Measurements from ENCODE around the gene TMEM187. TPM values are rescaled to one million over a fixed set of nuclear protein-coding genes. Genes with fewer than 3 reads are reported as not detected.

TMEM187 gene
- polyA plus RNA-seq, 3 donors: 5.9 to 11.7 (median 8.8) TPM

DNA sequence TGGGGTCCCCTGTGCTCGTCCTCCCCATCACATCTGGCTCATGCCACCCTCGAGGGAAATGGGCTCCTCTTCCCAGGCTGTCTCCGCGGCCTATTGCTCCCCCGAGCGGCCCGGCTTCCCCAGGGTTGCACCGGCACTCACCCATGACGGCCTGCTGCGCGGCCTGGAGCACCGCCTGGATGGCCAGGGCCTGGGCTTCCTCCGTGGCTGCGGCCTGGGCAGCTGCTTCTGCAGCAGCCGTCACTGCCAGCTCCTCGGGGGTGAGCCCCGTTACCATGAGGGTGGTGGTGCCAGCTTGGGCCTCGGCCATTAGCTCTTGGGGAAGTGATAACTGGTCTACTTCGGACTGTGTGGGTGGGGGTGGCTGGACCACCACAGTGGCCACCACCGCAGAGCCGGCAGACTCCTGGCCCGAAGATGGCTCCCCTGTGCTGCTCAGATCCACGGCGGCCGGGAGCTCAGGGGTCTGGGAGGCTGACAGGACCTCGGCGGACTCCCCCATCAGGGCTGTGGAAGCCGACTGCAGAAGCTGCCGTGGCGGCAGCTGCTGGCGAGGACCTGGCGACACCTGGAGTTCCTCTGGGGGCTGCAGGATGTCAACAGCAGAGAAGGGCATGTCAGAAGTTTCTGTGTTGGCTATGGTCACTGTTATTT, 20.1 kb upstream of the TMEM187 start:
- DNase-seq: no peak

DNA sequence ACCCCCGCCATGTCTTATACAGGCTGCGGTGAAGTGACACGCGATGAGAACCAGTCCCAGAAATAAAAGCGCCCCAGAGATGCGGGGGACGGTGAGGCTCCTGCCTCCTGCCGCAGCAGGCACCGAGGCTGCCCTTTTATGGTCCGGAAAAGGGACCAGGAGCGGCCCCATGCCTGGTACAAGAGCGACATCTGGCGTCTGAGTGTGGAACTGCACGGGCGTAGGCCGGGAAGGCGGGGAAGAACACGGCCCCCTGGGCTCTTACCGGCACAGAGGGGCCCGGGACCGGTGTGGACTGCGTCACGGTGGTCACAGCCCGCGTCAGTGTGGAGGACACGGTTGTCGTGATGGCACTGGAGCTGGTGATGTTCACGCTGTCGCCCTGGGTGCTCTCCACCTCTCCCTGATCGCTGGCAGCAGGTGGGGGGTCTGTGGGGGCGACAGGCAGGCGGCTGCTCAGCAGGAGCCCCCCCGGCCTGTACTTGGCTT, 19.2 kb upstream of the TMEM187 start:
- peak; percentile 45 for DNase-seq

DNA sequence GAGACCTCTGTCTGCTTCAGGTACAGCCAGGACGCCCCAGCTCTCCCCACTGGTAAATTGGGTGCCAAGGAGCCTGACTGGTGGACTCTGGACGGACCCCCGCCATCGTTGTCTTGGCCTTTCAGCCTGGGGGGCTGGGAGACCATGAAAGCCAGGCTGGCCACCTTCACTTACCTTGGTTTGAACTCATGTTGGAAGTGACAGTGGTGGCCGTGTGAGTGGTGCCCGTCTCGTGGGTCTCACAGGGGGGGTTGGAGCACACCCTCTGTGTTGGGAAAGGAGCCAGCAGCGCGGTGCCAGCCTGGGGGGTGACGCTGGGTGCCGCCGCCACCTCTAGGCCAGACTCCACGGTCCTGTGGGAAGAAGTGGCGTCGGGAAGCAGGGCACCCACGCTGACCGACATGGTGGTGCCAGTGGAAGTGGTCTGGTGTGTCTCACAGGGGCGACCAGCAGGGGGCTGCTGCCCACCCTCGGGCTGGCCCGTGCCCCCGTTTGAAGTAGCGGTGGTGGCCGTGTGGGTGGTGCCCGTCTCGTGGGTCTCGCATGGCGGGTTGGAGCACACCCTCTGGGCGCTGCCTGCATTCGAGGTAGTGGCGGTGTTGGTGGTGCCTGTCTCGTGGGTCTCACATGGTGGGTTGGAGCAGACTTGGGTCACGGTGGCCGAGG, 18.5 kb upstream of the TMEM187 start:
- DNase-seq: no peak

DNA sequence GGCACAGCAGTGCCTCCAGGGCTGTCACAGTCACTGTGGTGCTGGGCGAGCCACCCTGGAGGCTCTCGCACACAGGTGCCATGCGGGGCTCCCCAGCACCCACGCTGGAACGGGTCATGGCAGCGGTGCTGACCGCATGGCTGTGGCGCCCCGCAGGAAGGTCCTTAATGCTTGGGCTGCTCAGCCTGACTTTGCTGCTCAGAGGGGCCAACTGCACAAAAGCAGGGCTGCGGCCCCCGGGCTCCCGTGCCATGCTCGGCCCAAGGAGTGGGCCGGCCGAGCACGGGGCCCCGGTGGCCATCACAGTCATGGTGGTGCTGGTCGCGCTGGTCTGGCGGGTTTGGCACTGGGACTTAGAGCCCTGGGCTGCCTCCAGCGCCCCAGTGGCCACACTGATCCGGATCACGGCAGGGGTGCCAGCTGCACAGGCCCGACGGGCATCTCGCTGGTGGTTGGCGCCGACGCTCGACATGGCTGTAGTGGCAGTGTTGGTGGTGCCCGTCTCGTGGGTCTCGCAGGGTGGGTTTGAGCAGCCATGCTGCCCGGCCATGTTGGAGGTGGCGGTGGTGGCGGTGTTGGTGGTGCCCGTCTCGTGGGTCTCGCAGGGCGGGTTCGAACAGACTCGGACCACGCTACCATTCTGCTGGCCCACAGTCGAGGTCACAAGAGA, 17.9 kb upstream of the TMEM187 start:
- no peak for DNase-seq

DNA sequence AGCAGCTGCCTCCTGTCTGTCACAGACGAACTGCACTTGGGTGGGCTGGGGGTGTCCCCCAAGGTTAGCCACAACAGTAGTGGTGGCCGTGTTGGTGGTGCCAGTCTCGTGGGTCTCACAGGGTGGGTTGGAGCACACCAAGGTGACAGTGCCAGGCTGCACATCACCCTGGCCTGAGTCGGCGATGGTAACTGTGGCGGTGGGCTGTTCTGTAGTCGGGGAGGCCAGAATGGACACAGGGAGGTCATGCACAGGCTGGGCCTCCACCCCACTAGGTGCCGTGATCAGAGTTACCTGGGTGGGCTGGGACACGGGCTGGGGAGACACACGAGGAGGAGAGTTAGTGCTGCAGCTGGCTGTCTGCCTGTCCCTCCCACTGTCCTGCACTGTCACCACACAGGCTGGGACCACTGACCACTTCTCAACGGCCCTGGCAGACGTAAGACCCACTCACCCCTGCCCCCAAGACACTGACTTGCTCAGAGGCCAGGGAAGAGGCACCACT, 17.3 kb upstream of the TMEM187 start:
- no peak for DNase-seq

DNA sequence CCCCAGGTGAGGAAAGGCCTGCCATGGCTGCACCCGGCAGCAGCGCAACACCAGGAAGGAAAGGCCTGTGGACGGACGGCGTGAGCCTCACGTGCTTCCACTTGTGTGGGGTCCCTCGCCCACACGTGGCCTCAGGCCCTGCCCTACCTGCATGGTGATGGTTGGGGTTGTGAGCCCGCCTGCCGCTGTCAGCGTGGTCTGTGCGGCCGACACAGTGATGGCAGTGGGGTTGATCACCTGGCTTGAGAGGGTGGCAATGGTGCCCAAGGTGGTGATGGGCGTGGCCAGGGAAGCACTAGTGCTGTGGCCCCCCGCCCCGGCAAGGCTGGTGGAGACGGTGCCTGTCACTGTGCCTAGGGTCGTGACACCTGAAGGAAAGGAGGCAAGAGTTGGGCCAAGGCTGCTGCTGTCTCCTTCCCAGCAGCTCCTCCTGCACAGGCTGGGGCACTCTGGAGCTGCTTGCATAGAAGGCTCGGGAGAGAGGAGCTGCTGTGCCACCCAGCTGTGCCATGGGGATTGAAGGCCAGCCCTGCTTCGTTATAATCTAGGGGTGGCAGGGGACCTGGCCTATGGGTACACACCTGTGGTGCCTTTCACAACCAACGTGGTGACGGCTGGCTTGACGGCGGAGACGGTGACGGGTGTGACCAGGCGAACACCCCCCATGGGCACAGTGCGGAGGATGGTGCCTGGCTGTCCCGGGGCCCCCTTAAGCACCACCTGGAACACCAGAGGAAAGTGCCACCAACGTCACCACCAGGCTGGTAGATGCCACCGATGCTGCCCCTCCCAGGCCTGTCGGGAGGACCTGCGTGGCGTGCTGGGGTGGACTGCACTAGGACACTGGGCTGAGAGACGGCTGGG, 16.3 kb upstream of the TMEM187 start:
- no peak for DNase-seq

DNA sequence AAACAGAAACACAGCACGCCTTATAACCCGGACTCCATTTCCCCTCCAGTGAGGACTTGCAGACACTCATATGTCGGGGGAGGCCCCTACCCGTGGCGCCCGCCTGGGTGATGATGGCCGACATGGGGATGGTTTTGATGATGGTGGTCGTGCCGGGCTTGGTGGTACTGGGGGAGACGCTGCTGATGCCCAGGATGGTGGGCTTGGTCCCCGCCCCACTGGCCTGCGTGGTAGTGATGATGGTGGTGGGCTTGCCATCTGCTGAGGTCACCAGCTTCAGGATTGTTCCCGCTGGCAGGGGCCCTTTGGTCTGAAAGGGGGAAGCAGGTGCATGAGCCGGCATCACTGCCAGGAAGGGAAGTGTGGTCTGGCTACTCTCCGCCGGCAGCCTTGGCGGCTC, 15.3 kb upstream of the TMEM187 start:
- no peak for DNase-seq

DNA sequence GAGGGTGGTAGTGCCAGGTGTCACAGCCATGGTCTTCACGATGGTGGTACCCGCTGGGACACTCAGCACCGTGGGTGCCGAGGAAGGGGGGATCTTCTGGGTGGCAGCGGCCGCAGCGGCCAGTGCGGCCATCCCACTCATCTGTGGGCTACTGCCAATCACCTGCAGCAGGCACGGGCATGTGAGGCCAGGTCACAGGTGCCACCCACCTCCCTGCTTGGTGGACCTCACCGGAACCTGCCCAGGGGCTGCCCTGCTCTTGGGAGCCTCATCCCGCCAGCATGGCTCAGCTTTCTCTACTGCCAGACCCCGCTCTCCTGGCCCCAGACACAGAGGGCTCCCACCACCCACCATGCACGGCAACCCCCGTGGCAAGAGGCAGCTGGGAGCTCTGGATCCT, 13.9 kb upstream of the TMEM187 start:
- no peak for DNase-seq

DNA sequence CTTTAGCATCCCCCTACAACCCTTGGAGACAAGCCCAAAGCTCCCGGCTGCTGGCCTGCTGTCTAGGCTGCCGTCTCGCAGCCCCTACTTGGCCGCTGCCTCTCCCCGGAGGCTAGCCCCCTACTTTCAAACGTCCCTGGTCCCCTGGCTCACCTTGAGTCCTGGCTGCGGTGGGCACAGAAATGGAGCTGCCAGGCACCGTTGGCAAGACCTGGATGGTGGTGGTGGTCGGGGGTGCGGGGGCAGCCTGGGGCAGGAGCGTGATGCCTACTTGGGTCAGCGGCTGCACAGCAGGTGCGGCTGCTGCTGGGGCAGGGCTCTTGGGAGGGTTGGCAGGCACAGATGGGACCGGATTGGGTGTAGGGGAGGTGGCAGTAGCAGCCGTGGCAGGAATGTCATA, 12.9 kb upstream of the TMEM187 start:
- no peak for DNase-seq

DNA sequence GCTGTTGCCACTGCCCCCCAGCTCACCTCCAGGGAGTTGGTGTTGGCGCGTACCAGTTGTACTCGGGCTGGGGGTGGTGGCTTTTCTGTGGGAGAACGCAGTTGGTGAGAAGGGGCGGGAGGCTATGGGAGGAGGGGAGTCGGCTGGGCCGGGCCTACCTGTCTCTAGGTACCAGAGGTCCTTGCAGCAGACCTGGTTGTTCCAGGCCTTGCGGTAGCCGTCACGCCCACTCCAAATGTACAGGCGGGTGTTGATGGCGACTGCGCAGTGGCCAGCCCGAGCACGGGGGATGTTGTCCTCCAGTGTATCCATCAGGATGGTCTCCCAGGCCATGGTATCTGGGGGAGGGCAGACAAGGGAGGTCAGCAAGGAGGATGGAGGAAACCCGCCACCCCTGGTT, 12.5 kb upstream of the TMEM187 start:
- no peak for DNase-seq

DNA sequence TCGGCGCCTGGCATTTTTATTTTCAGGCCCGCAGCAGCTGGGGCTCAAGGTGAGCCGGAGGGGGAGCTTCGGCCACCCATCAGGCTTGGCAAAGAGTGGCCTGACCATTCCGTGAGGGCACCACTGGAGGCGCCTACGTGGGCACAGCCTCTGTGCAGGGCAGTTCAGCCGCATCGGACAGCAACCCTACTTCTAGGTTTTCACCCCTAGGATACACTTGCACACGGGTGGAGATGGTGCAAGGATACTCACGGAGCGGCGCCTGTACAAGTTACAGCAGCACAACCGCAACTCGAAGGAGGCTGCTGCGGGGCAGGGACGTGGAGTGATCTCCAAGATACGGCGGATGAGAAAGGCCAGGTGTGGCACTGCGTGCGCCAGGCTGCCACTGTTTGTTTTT, 11.8 kb upstream of the TMEM187 start:
- DNase-seq: no peak

DNA sequence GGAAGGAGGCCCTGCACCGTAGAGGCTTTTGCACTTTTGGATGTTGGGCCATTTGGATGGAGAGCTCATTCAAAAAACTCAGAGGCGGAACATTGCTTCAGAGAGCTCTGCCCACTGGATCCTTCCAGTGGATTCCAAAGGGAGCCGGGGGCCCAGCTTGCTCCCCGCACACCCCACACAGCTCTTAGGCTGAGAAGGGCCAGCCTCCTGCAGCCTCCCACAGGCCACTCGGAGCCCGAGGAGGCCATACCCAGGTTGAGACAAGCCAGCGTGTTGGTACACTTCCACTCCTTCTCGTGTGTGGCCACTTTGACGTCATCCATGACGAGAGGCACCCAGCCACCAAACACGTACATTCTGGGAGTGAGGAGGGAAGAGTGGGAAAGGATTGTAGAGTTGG, 11.3 kb upstream of the TMEM187 start:
- DNase-seq: no peak

DNA sequence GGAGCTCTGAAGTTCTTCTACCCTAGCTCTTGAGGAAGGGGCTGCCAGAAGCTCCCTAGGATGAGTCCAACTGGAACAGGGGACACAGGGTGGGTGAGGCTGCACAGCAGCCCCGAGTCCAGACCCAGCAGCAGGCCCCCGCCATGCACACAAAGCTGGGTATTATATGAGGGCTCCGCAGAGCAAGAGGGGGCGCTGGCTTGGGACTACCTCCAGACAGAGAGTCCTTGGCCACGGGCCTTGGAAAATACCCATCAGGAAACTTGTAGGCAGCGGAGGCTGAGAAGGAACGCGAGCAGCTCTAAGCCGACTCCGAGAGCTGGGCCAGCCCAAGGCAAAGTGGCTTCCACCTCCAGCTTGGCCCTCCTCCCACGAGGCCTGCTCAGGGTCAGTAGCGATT, 9.0 kb upstream of the TMEM187 start:
- no peak for DNase-seq

DNA sequence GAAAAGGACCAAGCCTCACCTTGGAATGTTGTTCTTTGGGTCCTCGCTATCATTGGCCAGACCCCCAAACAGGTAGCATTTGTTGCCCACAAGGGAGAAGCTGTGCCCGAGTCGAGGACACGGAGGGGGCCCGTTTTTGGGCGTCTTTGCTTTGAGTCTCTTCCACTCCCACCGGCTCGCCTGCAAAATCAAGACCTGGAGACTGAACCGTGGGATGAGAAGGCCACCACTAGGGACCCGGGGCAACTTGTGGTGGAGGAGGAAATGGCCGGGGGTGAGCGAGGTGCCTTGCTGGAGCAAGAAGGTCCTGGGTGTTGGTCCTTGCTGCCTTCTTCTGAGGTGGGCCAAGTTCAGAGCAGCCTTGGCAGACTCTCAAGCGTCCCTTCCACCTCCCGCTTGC, 8.4 kb upstream of the TMEM187 start:
- no peak for DNase-seq

DNA sequence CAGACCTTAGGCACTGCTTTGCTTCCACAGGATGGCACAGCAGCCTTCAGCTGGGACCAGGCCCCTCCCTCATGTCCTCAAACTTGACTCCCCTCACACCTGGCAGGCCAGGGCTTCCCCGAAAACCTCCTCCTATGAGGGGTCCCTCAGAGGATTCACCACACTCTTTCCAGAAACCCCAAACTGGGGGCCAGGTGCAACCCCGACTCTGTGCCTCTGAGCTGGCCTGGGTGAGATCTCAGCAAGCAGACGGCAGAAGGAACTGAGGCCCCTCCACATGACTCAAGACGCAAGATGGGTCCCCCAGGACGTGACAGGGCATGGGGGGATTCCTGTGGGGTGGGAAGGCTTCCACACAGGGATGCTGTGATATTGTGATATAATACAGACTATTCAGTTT, 7.1 kb upstream of the TMEM187 start:
- no peak for DNase-seq

DNA sequence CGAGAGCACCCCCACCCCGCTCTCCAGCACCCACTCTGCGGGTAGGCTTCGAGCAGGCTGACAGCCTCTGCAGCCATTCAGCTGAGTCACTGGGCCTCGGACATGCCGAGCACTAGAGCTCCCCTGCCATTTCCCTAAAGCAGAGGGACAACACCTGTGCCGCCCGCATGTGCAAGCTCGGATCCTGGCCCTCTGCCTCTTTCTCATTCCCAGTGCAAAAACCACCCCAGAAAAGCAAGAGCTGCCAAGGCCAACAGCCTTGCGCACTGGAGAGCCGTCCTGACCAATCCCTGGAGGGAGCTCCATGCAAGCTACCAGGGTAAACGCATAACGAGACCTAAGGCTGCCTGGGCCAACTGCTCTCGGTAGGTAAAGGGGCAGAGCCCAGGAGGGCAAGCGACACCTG, 6.3 kb upstream of the TMEM187 start:
- no peak for DNase-seq

DNA sequence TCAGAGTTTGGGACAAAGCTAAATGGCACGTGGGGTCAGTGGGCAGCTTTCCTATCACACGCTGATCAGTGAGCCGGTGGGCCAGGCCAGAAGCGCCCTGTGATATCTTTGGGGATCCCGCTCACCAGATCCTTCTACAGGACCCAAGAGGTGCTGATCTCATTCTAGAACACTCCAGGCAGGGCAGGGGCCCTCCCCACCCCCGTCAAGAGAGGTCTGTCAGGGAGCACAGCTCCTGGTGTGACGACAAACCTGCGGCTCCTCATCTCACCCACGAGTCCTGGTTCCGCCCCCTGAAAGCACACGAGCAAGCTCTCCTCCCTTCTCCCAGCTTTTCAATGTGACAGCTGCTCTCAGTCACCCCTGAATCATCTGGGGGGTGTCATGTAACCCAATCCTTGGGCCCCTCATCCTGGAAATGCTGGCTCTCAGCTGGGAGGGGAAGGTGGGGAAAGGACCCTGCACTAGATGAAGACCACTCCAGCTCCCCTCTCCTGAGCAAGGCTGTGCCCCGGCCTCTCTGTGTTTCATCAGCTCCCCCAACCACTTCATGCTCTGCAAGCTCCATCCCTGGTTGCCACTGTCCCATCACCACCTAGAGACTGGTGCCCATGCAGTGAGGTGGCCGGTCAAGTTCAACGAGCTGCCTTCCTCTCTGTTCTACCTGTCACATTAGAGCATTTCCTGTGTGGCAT, 5.6 kb upstream of the TMEM187 start:
- no peak for DNase-seq

DNA sequence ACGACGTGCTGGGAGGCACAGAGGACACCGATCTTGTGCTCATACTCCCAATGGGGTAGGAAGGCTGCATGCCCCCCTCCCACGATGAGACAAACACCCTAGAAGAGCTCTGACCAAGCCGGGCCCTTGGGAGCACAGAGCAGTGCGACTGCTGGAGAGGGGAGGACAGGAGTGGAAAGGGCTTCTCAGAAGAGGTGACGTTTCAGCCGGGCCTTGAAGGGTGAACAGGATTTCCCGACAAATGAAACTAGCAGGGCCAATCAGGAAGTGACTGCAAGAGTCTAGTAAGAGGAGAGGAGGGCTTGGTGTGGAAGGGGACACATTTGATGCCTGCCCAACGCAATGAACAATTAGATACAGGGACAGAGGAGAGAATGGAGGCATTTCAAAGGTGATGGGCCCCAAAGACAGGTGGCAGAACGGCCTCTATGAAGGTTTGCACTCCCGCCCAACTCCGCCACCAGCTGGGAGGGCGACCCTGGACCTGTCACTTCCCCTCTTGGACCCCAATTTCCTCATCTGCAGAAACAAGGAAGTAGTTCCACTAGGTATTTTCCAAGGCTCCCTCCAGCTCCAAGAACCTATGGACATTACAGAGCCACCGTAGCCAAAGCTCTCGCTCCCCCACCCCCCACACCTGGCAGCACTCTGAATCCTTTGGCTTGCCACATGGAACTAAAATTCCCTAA, 4.9 kb upstream of the TMEM187 start:
- DNase-seq: no peak

DNA sequence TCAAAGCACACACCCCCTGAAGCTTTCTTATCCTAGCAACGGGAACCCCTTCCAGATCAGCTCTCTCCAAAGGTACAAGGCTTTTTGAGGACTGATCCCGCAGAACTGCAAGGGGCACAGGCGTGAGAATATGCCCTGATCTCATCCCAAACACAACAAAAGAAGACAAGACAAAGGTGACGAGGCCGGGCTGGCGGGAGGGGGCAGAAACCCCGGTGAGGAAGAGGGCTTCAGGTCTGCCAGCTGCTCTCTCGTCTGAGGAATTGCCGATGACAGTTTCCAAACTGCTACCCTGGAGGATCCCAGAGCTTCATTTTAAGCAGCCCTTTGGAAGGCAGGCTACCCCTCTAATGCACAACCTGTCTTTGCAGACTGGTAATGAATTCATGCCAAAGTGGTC, 4.3 kb upstream of the TMEM187 start:
- DNase-seq: no peak

DNA sequence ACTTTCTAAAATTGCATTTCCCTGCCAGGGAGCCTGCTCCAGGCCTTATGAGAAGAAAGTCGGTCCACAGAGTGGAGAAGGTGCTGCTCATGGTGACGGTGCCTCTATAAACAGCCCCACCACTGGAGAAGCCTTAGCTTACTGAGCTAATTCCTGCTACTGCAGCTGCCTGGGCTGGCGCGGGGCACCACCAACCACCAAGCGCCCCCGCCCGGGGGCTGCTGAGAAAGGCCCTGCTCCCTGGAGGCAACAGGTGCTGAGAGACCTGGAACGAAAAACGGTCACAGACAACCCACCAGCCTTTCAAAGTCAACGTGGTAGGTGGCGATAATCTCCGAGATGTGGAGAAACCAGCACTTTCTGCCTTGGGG, 3.8 kb upstream of the TMEM187 start:
- no peak for DNase-seq

All from renal pelvis (tissue), 4 donors.